Measurements from ENCODE around the gene MRGPRD.

MRGPRD gene

GRCh38 chr11:68930991-68931855, 49.6 kb downstream of the MRGPRD start:
- DNase-seq (ENCODE audit: low spot score): no peak

All from CD4-positive, alpha-beta T cell treated with Interleukin-6 at 100 ng/mL for 8 hours (primary cell).